D341Med (cell line): ENCODE measurements around the gene GBGT1.

Source experiments
- DNase-seq: peaks from one replicate; pipeline ENCODE4 v3.0.0; 2012; ENCODE audit warnings: low spot score

GBGT1 gene

GRCh38 chr9:133143639-133144141, 20.0 kb downstream of the GBGT1 start:
- no peak for DNase-seq

- no peak for DNase-seq
These were observed 20.8 kb downstream of the GBGT1 start for GRCh38 chr9:133142684-133143622.

- no peak for DNase-seq
These were observed 21.7 kb downstream of the GBGT1 start for GRCh38 chr9:133141833-133142595.

GRCh38 chr9:133140606-133141005, 23.1 kb downstream of the GBGT1 start:
- DNase-seq: no peak

GRCh38 chr9:133140174-133140505, 23.6 kb downstream of the GBGT1 start:
- no peak for DNase-seq

GRCh38 chr9:133139246-133140173, 24.2 kb downstream of the GBGT1 start:
- DNase-seq: no peak

GRCh38 chr9:133137451-133138231, 26.1 kb downstream of the GBGT1 start:
- DNase-seq: no peak

GRCh38 chr9:133135146-133135745, 28.5 kb downstream of the GBGT1 start:
- DNase-seq: no peak

- DNase-seq: no peak
These were observed 29.1 kb downstream of the GBGT1 start for GRCh38 chr9:133134388-133135145.

- no peak for DNase-seq
These were observed 29.9 kb downstream of the GBGT1 start for GRCh38 chr9:133133681-133134387.

GRCh38 chr9:133132174-133132573, 31.5 kb downstream of the GBGT1 start:
- DNase-seq: no peak

- DNase-seq: no peak
These were observed 32.2 kb downstream of the GBGT1 start for GRCh38 chr9:133131506-133131905.

GRCh38 chr9:133130685-133131244, 32.9 kb downstream of the GBGT1 start:
- no peak for DNase-seq

- no peak for DNase-seq
These were observed 34.5 kb downstream of the GBGT1 start for GRCh38 chr9:133129001-133129795.

- DNase-seq: no peak
These were observed 35.6 kb downstream of the GBGT1 start for GRCh38 chr9:133128152-133128551.

- DNase-seq: no peak
These were observed 36.3 kb downstream of the GBGT1 start for GRCh38 chr9:133127340-133127981.

- DNase-seq: no peak
These were observed 36.9 kb downstream of the GBGT1 start for GRCh38 chr9:133126697-133127339.
